ENCODE data around the gene HOXC6. TPM values are rescaled to one million over a fixed set of nuclear protein-coding genes. Genes with fewer than 3 reads are reported as not detected.

The HOXC6 gene
- total and polyA plus RNA-seq, 10 of the 15 experiments (the other 5 are each of a cell fraction or from before 2014, with no cell fraction given) = 0.02 to 0.55 (median 0.45) TPM; not detected in 4

GRCh38 chr12:54040648-54041047 lies 12.4 kb downstream of the HOXC6 start:
- H2AFZ ChIP-seq (ENCODE audit: control insufficient read depth, low read depth, low read length) = no peak overlapping the region
- ChIA-PET RAD21 (ENCODE audit: unreplicated experiment) (interaction anchor here (0.8 to 4.2 kb wide), 6 partner anchors 8 to 151 kb away, joined by 3 to 18 read pairs (median 4); partner anchors contain the start of genes HOXC4 and HOXC5), POLR2A (interaction anchor here (1.1 to 1.4 kb wide), 2 partner anchors 12 to 240 kb away, joined by 3 to 12 read pairs; partner anchors contain the start of genes CBX5, HNRNPA1 and HOXC4), SMC1A (ENCODE audit: uncharacterized antibody, unreplicated experiment) (interaction anchor here (0.9 to 2.7 kb wide), 7 partner anchors 8 to 150 kb away, joined by 3 to 9 read pairs (median 3); partner anchors contain the start of genes HOXC5 and HOXC6), CTCF (interaction anchor here (1.1 to 1.7 kb wide), 7 partner anchors 8 to 174 kb away, joined by 4 to 12 read pairs (median 5); partner anchors contain the start of genes HOXC4 and HOXC5)
- H3K79me2 ChIP-seq (ENCODE audit: control insufficient read depth, insufficient read depth, low read length) = no peaks in the 10 kb centered on the region
- TF ChIP-seq JUNB (IDR thresholded peaks at IDR 0.05) = no peak
- no peak for TF ChIP-seq CREM (IDR thresholded peaks at IDR 0.05; ENCODE audit: low read depth)
- TF ChIP-seq, protein P1, sequence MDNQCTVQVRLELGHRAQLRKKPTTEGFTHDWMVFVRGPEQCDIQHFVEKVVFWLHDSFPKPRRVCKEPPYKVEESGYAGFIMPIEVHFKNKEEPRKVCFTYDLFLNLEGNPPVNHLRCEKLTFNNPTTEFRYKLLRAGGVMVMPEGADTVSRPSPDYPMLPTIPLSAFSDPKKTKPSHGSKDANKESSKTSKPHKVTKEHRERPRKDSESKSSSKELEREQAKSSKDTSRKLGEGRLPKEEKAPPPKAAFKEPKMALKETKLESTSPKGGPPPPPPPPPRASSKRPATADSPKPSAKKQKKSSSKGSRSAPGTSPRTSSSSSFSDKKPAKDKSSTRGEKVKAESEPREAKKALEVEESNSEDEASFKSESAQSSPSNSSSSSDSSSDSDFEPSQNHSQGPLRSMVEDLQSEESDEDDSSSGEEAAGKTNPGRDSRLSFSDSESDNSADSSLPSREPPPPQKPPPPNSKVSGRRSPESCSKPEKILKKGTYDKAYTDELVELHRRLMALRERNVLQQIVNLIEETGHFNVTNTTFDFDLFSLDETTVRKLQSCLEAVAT (IDR thresholded peaks at IDR 0.05) = no peak
- TF ChIP-seq MXI1 (IDR thresholded peaks at IDR 0.05; ENCODE audit: low read depth, low read length) = no peak
- no peak for TF ChIP-seq USF2 (IDR thresholded peaks at IDR 0.05; ENCODE audit: borderline replicate concordance, low read depth, low read length)
- TF ChIP-seq NBN (IDR thresholded peaks at IDR 0.05) = no peak
- TF ChIP-seq POLR2AphosphoS5 (IDR thresholded peaks at IDR 0.05; ENCODE audit: low read length) = no peak
- no peak for TF ChIP-seq MAX (IDR thresholded peaks at IDR 0.05; ENCODE audit: low read depth, low read length)
- no peak for TF ChIP-seq FOXK2 (IDR thresholded peaks at IDR 0.05)
- no peak for TF ChIP-seq PAX8 (IDR thresholded peaks at IDR 0.05)
- TF ChIP-seq CEBPB (IDR thresholded peaks at IDR 0.05; ENCODE audit: borderline replicate concordance in 1 of 2, low read depth in 2 of 2, low read length in 2 of 2) = no peak
- TF ChIP-seq SUZ12 (IDR thresholded peaks at IDR 0.05; ENCODE audit: unreplicated experiment) = no peak
- no peak for TF ChIP-seq NRF1 (conservative IDR thresholded peaks at IDR 0.05; ENCODE audit: low read depth, low read length)
- whole genome bisulfite sequencing (ENCODE audit: insufficient coverage, insufficient replicate concordance, low lambda C conversion rate, missing lambda C conversion rate) = 62% methylated on average over 3 of the region's 3 CpGs
- no peaks in the 10 kb centered on the region for H4K20me1 ChIP-seq (ENCODE audit: control insufficient read depth, insufficient read depth)
- ATAC-seq (no peak), FAIRE-seq (no peak), DNase-seq (ENCODE audit: low read depth, low spot score) (no peak)
- H3K9ac ChIP-seq (ENCODE audit: control insufficient read depth, insufficient read depth, low read length) = no peak overlapping the region
- H3K4me2 ChIP-seq (ENCODE audit: control insufficient read depth, insufficient read depth) = no peak overlapping the region
- intact Hi-C loops (cut with micrococcal nuclease; ENCODE audit: unreplicated experiment) (no loop called here), in situ Hi-C loops (cut with MboI) (no loop called here)
- BruUV-seq (replicated peaks) = no TSS peak
- no peaks in the 10 kb centered on the region; the same call in 2 of the 3 replicates for H3K9me3 ChIP-seq (replicated peaks; ENCODE audit: control insufficient read depth, insufficient read depth, low read length)
- no peaks in the 10 kb centered on the region for H3K4me1 ChIP-seq (ENCODE audit: control insufficient read depth, insufficient read depth, low read length)
- H3K27ac ChIP-seq (ENCODE audit: control insufficient read depth, insufficient read depth) = no peak overlapping the region
- H3K4me3 ChIP-seq = no peak overlapping the region
- H3K27me3 ChIP-seq (replicated peaks in 1 of 2; ENCODE audit: control insufficient read depth in 2 of 2, insufficient read depth in 2 of 2, low read length in 1 of 2) = peaks cover 1 to 7% of the 10 kb centered on the region in 2 experiments; a peak in 2 of 4 replicates
- no peaks in the 10 kb centered on the region for H3K36me3 ChIP-seq (ENCODE audit: control insufficient read depth in 2 of 2, insufficient read depth in 2 of 2, low read length in 1 of 2)

Data from GM12878 (cell line).